K562 (cell line): ENCODE results near the gene DIP2C.

Experiments
- SMAD4 ChIP-seq: fragments of 250-450 bp; sonication (Bioruptor Pico); conservative IDR thresholded peaks from 2 replicates; pipeline ENCODE4 v1.8.0; 2021; ENCODE audit warnings: inconsistent platforms, mild to moderate bottlenecking, moderate library complexity
- SUPT5H ChIP-seq: fragments of 450-650 bp; IDR thresholded peaks from 2 replicates; pipeline ENCODE4 v1.6.1; 2016
- TAF1 ChIP-seq: IDR thresholded peaks from 2 replicates; pipeline ENCODE4 v1.6.1; 2011; ENCODE audit warnings: mild to moderate bottlenecking, low read length, moderate library complexity; ENCODE audit not compliant: insufficient read depth, control insufficient read depth, severe bottlenecking; ENCODE audit errors: extremely low read depth

GRCh38 chr10:505419-505818 is 184.0 kb downstream of the DIP2C start:
- no peak for TF ChIP-seq TAF1
- no peak for TF ChIP-seq SMAD4 (CRISPR knock-in tag)
- TF ChIP-seq SUPT5H = no peak
